Activated T-helper 2 cell treated with anti-CD3 and anti-CD28 coated beads, Interferon-gamma antibody, Interleukin-2, Interleukin-4, amounts not matched to agents 10 μg/mL and 5 μg/mL and 100 μg/mL, durations not matched to agents 14 hours and 24 hours and 36 hours (primary cell): Measurements from ENCODE around the gene MYO9B. TPM values are rescaled to one million over a fixed set of nuclear protein-coding genes. Genes with fewer than 3 reads are reported as not detected.

Source experiments
- DNase-seq: peaks from one replicate; pipeline ENCODE4 v3.0.0; 2021; ENCODE audit warnings: low spot score
- H3K27ac Mint-ChIP-seq: one replicate; pipeline ENCODE4 v1.8.0; 2021; ENCODE audit warnings: mixed read lengths
- H3K27me3 Mint-ChIP-seq: one replicate; pipeline ENCODE4 v1.8.0; 2021; ENCODE audit warnings: low read depth, mixed read lengths
- H3K36me3 Mint-ChIP-seq: one replicate; pipeline ENCODE4 v1.8.0; 2021; ENCODE audit warnings: low read depth, mixed read lengths
- H3K4me1 Mint-ChIP-seq: one replicate; pipeline ENCODE4 v1.8.0; 2021; ENCODE audit warnings: low read depth, mixed read lengths
- H3K4me3 Mint-ChIP-seq: one replicate; pipeline ENCODE4 v1.8.0; 2021; ENCODE audit warnings: low read depth, mild to moderate bottlenecking, moderate library complexity, mixed read lengths
- H3K9me3 Mint-ChIP-seq: one replicate; pipeline ENCODE4 v1.8.0; 2021; ENCODE audit warnings: mixed read lengths
- intact Hi-C: fragments of 100-400 bp; cut with micrococcal nuclease; formaldehyde crosslinking; loops from one replicate; pipeline ENCODE4 v1.15.1; 2023
- total RNA-seq: library from RNA; stranded (reverse); gene quantifications from 2 replicates; pipeline ENCODE4 v1.2.3, GENCODE V29; 2022

MYO9B gene
- total RNA-seq, 1 donor from 2014 or later: 143 TPM

DNA sequence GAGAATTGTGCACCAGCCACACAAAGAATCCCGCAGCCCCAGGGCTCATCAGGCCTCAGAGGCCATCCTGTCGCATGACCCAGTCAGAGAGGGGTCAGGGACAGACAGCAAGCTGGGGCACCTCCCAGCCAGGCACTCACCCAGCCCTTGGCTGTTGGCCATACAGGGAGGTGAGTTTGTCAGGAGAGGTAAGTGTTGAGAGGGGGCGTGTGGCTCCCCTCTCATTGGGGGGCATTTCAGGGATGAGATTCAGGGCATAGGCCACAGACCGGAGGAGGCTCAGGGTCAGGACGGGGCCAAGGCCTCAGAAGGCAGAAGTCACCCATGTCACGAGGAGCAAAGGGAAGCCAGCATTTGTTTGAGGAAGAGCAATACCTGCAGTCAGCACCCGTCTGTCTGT lies 37.1 kb downstream of the MYO9B start:
- intact Hi-C loops: no loop called here
- no peaks in the 10 kb centered on the region for H3K9me3 Mint-ChIP-seq
- no peaks in the 10 kb centered on the region for H3K27me3 Mint-ChIP-seq
- peaks cover 21% of the 10 kb centered on the region for H3K4me1 Mint-ChIP-seq
- H3K36me3 Mint-ChIP-seq: peaks cover 47% of the 10 kb centered on the region
- H3K27ac Mint-ChIP-seq: no peak overlapping the region
- no peak overlapping the region for H3K4me3 Mint-ChIP-seq
- no peak for DNase-seq

DNA sequence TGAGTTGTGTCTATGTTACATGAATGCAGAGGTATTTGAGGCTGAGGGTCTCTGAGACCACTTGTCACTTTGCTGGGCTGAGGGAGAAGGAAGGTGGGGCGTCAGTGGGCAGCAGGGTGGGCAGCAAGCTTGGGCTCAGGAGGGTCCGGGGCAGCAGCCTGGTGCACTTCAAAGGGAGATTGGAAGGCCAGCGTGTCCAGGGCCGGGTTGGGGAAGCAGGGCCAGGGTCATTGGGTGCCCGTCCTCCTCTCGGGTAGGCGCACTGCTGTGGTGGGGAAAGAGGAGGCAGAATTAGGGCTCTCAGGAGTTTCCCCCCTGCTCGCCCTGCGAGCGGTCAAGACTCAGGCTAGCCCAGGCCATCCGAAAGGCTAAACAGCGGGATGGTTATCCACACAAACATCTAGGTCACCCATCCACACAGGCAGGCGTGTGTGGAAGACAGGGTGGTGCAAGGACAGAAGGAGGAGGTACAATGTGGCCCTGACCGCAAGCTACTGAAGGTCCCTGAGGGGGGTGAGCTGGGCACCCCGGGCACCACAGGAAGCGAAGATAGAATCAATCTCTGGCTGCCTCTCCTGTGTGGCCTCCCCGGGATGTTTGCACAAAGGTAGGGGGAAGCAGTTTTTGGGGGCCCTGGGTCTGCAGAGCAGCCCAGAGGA lies 37.7 kb downstream of the MYO9B start:
- intact Hi-C loops: no loop called here
- Mint-ChIP-seq H3K27me3 (no peaks in the 10 kb centered on the region), H3K9me3 (no peaks in the 10 kb centered on the region), H3K27ac (no peak overlapping the region), H3K36me3 (peaks cover 47% of the 10 kb centered on the region), H3K4me3 (no peak overlapping the region), H3K4me1 (peaks cover 18% of the 10 kb centered on the region)
- DNase-seq: no peak

GRCh38 chr19:17114414-17114831 lies 38.8 kb downstream of the MYO9B start:
- intact Hi-C loops: no loop called here
- Mint-ChIP-seq H3K36me3 (peaks cover 51% of the 10 kb centered on the region), H3K4me3 (no peak overlapping the region), H3K27ac (no peak overlapping the region), H3K9me3 (no peaks in the 10 kb centered on the region), H3K4me1 (peaks cover 16% of the 10 kb centered on the region), H3K27me3 (no peaks in the 10 kb centered on the region)
- no peak for DNase-seq

DNA sequence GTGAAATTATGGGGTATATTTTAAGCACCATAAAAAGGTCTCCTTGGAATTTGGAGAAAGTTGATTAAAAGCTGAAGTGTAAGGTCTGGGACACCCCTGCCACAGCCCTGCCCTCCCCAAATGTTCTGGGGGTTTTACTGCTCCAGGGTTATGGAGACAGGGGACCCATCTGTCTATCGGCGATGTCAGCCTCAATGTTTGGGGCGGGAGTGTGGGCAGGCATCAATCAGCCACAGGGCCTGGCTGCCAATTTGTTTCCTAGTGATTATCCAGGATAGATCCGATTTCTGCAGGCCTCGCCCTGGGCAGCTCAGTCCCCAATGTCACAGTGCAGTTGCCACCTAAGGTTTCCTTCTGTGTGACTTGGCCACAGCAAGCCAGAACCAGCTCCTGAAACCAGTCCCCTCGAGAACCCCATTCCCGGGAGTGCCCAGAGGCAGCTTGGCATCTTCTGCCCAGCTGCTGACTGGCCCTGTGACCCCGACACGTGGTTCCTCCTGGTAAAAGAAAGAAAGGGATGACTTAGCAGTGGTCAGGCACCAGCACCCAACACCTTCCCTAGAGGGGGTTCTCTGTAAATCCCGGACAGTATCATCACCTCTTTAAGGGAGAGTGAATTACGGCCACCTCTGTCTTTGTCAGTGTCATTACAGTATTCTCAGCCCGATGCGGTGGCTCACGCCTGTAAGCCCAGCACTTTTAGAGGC lies 41.6 kb downstream of the MYO9B start:
- no peak overlapping the region for H3K4me3 Mint-ChIP-seq
- no peak for DNase-seq
- no peak overlapping the region for H3K27ac Mint-ChIP-seq
- intact Hi-C loops: no loop called here
- H3K27me3 Mint-ChIP-seq: no peaks in the 10 kb centered on the region
- peaks cover 10% of the 10 kb centered on the region for H3K4me1 Mint-ChIP-seq
- H3K9me3 Mint-ChIP-seq: no peaks in the 10 kb centered on the region
- H3K36me3 Mint-ChIP-seq: peaks cover 43% of the 10 kb centered on the region

DNA sequence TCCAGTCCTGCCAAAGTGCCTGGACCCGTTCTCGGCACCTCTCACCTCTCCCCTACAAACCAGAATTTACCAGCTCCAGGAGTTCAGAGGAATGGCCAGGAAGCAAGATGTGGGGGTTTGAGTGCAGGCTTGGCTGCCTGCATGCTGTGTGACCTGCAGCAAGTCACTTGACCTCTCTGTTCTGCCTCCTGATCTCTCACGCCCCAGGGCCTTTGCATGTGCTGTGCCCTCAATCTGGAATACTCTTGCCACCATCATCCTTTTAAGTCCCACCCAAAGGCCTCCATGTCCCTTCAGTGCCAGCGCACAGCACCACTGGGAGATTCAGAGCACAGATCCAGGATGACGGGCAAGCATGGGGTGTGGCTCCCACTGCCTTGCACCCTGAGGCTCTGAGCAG lies 43.4 kb downstream of the MYO9B start:
- peaks cover 33% of the 10 kb centered on the region for H3K36me3 Mint-ChIP-seq
- H3K27me3 Mint-ChIP-seq: no peaks in the 10 kb centered on the region
- no peaks in the 10 kb centered on the region for H3K9me3 Mint-ChIP-seq
- H3K4me1 Mint-ChIP-seq: peaks cover 12% of the 10 kb centered on the region
- intact Hi-C loops: no loop called here
- H3K4me3 Mint-ChIP-seq: no peak overlapping the region
- H3K27ac Mint-ChIP-seq: no peak overlapping the region
- DNase-seq: no peak

DNA sequence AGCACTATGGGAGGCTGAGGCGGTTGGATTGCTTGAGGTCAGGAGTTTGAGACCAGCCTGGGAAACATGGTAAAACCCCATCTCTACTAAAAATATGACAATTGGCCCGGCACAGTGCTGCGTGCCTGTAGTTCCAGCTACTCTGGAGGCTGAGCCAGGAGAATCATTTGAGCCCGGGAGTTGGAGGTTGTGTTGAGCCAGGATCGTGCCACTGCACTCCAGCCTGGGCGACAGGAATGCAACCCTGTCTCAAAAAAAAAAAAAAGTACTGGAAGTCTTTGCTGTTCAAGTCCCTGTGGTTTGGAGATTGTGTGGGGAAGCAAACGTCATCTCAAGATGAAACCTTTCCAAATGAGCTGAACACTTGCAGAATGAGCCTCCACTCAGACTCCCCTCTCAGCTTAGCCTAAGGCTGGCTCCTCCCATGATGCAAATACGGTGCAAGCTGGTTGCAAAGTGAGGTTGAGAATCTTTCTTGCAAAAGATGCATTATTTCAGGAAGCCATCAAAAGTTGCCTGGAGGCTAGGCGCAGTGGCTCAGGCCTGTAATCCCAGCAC lies 46.2 kb downstream of the MYO9B start:
- Mint-ChIP-seq H3K4me1 (peaks cover 32% of the 10 kb centered on the region), H3K27ac (peak overlapping the region; percentile 49), H3K27me3 (no peaks in the 10 kb centered on the region), H3K9me3 (no peaks in the 10 kb centered on the region), H3K36me3 (peaks cover 17% of the 10 kb centered on the region), H3K4me3 (no peak overlapping the region)
- intact Hi-C loops: no loop called here
- no peak for DNase-seq

DNA sequence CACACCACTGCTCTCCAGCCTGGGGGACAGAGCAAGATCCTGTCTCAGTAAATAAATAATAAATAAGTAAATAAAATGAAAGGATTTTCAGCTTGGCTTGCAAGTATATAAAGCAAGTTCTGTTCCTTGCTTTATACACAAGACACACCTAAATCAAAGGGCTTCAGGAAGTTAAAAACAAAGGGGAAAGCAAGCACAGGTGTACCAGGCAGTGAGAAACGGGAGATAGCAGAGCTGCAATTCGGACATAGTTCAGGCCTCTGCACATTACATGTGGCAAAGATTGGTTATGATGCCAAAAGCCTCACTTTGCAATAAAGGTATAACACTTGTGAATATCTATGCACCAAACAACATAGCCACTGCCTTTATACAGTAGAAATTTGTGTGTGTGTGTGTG lies 47.5 kb downstream of the MYO9B start:
- no peak overlapping the region for H3K27ac Mint-ChIP-seq
- intact Hi-C loops: no loop called here
- no peak overlapping the region for H3K4me3 Mint-ChIP-seq
- no peaks in the 10 kb centered on the region for H3K9me3 Mint-ChIP-seq
- H3K4me1 Mint-ChIP-seq: peaks cover 35% of the 10 kb centered on the region
- H3K27me3 Mint-ChIP-seq: no peaks in the 10 kb centered on the region
- DNase-seq: no peak
- H3K36me3 Mint-ChIP-seq: peaks cover 26% of the 10 kb centered on the region

DNA sequence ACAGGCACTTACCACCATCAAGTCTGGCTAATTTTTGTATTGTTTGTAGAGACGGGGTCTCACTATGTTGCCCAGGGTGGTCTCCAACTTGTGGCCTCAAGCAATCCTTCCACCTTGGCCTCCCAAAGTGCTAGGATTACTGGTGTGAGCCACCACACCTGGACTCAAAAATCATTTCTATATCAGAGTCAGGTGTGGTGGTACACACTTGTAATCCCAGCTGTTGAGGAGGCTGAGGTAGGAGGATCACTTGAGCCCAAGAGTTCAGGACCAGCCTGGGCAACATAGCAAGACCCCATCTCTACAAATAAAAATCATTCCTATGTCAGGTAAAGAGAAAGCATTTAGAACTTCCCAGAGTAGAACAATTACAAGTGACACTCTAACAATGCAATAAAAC lies 48.4 kb downstream of the MYO9B start:
- H3K4me1 Mint-ChIP-seq: peaks cover 35% of the 10 kb centered on the region
- no peaks in the 10 kb centered on the region for H3K9me3 Mint-ChIP-seq
- no peak overlapping the region for H3K4me3 Mint-ChIP-seq
- H3K27me3 Mint-ChIP-seq: no peaks in the 10 kb centered on the region
- intact Hi-C loops: no loop called here
- peaks cover 30% of the 10 kb centered on the region for H3K36me3 Mint-ChIP-seq
- no peak for DNase-seq
- H3K27ac Mint-ChIP-seq: peak overlapping the region; percentile 99

DNA sequence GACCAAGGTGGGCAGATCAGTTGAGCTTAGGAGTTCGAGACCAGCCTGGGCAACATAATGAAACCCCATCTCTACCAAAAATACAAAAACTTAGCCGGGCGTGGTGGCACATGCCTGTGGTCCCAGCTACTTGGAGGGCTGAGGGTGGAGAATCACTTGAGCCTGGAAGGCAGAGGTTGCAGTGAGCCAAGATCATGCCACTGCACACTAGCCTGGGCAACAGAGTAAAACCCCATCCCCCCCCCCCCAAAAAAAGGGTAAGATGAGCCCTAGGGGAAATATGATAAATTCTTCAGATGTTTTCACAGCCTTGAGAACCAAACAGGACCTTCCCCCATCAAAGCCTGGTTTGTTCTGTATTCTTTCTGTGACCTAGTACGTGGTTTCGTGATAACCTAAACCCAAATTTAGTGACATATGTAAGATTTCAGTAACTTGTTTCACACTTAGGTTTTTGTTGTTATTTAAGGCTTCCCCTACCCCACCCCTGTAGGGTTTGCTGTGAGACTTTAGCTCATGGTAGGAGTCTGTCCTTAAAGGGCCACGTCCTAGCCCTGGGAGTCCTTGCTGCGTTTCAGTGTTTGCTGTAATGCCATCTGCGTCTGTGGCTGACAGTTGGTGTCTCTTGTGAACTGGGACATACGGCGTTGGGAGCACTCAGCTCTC lies 49.6 kb downstream of the MYO9B start:
- Mint-ChIP-seq H3K36me3 (peaks cover 32% of the 10 kb centered on the region), H3K9me3 (no peaks in the 10 kb centered on the region), H3K27me3 (no peaks in the 10 kb centered on the region), H3K4me3 (peak overlapping the region; percentile 83), H3K27ac (peak overlapping the region; percentile 99), H3K4me1 (peaks cover 35% of the 10 kb centered on the region)
- no peak for DNase-seq
- intact Hi-C loops: loop anchor here (1.0 to 5.0 kb wide), 4 partner anchors 45 to 432 kb away; partner anchors contain the start of genes COLGALT1, HAUS8, MYO9B and USE1

DNA sequence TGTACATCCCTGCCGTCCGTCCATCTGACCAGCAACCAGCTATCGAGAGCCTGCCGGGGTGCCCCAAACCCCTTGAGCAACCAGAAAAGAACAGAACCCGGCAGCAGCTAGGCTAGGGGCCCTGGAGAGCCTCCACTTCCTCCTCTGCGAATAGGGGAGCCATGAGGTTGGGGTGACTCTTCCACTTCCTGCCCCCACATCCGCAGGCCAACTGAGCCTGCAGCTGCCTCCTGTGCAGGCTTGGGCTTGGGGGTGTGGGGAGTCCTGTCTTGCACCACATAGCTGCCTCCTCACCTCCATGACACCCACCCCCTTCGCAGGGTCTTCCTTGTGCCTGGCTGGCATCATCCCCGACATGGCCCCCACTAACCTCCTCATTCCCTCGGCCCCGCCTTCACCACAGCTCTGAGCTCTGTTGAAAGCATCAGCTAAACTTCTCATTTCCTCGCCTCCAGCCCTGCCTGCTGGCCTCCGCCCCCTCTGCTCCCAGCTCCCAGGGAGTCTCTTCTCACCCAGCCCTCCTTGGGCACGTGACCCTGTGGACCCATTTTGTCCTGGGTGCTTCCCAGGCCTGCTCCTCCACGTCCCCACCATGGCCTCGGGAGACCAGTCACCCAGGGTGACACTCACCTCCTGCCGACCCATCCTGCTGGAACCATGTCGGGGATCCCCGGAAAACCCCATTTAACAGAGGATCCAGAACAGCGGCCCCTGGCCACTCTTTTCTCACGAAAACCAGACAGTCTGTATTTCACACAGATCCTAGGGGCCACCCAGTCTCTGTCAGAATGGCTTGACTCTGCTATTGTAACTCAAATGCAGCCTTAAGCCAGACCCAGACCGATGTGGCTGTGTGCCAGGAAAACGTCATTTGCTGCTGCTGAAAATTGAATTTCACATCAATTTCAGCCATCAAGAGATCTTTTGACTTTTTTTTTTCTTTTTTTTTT lies 50.4 kb downstream of the MYO9B start:
- Mint-ChIP-seq H3K27ac (peak overlapping the region; percentile 99), H3K4me3 (peak overlapping the region; percentile 83), H3K4me1 (peaks cover 37% of the 10 kb centered on the region), H3K9me3 (no peaks in the 10 kb centered on the region), H3K36me3 (peaks cover 31% of the 10 kb centered on the region), H3K27me3 (no peaks in the 10 kb centered on the region)
- intact Hi-C loops: loop anchor here (1.0 to 5.0 kb wide), 4 partner anchors 46 to 431 kb away; partner anchors contain the start of genes COLGALT1, HAUS8, MYO9B and USE1
- DNase-seq: peak; percentile 77

DNA sequence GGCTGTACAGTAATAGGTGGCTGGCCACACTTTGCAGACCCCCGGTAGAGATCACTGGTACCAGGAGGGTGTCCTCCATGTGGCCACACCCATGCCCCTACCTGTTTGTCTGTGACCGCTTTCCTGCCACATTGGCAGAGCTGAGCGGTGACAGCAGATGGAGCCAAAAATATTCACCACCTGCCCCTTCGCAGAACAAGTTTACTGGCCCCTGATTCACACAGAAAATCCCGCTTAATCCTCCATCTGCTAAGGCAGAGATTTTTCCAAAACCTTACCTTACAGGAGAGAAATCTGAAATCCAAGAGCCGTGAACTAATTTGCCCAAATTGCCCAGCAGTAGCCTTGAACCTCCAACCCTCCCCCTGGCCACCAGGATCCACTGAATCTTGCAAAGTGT lies 52.1 kb downstream of the MYO9B start:
- peaks cover 29% of the 10 kb centered on the region for H3K36me3 Mint-ChIP-seq

DNA sequence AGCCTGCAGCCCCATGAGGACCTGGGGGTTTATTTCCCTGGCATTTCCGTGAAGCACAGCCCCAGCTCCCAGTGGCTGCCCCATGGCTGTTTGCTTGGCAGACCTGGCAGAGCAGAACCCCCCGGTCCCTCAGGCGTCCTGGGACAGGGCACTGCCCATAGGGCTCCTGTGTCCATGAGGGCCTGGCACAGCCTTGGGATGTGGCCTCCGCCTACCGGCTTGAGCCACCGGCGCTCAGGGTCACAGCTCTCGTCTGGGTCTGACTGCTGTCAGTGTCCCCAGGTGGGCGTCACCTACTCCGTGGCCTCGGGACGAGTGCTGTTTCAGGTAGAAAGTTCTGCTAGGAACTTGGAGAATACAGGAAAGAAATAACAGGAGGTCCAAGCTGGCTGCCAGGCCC lies 52.8 kb downstream of the MYO9B start:
- Mint-ChIP-seq H3K27ac (no peak overlapping the region), H3K4me3 (no peak overlapping the region), H3K4me1 (peaks cover 26% of the 10 kb centered on the region), H3K27me3 (no peaks in the 10 kb centered on the region), H3K36me3 (peaks cover 32% of the 10 kb centered on the region), H3K9me3 (no peaks in the 10 kb centered on the region)
- DNase-seq: no peak
- intact Hi-C loops: loop anchor here (5.0 kb wide), 1 partner anchor 429 kb away; the partner anchor contains the start of gene COLGALT1

More for the DNA sequence above, 52.1 kb downstream of the MYO9B start:
- Mint-ChIP-seq H3K27ac (peak overlapping the region; percentile 79), H3K9me3 (no peaks in the 10 kb centered on the region), H3K4me3 (no peak overlapping the region), H3K4me1 (peaks cover 28% of the 10 kb centered on the region), H3K27me3 (no peaks in the 10 kb centered on the region)
- DNase-seq: no peak
- intact Hi-C loops: loop anchor here (5.0 kb wide), 1 partner anchor 430 kb away; the partner anchor contains the start of gene COLGALT1
